IMR-90 (cell line): ENCODE measurements around the gene GABRB1. TPM values are rescaled to one million over a fixed set of nuclear protein-coding genes. Genes with fewer than 3 reads are reported as not detected.

Experiments used
- ATAC-seq: fragments of 200-7000 bp; cut with Tn5 transposase; 2 replicates; pipeline ENCODE4 v1.9.1; 2020; ENCODE audit warnings: low read depth, mild to moderate bottlenecking, moderate library complexity
- BruUV-seq: library from RNA; stranded (reverse); fragments of 400-500 nt; replicated peaks from 2 replicates; lab custom pipeline; 2021; lab: Mats Ljungman, UMichigan
- CTCF ChIA-PET: fragments of 300-600 bp; formaldehyde crosslinking; extraction: SDS; loops from one replicate; lab custom pipeline; 2021; ENCODE audit warnings: antibody characterized with exemption; lab: Yijun Ruan, JAX
- POLR2A ChIA-PET: fragments of 300-600 bp; sonication (Branson Sonifier 250); formaldehyde crosslinking; loops from one replicate; lab custom pipeline; 2022; ENCODE audit warnings: antibody characterized with exemption; ENCODE audit not compliant: unreplicated experiment; lab: Charles Lee
- DNase-seq: peaks from one replicate; pipeline ENCODE4 v3.0.0; 2013
- H2AFZ ChIP-seq: replicated peaks from 2 replicates; pipeline ENCODE3; 2013; ENCODE audit warnings: low read length, mild to moderate bottlenecking; ENCODE audit not compliant: poor library complexity
- H2AK5ac ChIP-seq: 2 replicates; pipeline ENCODE4 v1.6.1; 2013; ENCODE audit warnings: low read depth, low read length, inconsistent platforms
- H2AK9ac ChIP-seq: replicated peaks from 2 replicates; pipeline ENCODE3; 2013; ENCODE audit warnings: mild to moderate bottlenecking, low read depth, low read length, moderate library complexity; ENCODE audit not compliant: poor library complexity
- H2BK120ac ChIP-seq: 2 replicates; pipeline ENCODE4 v1.6.1; 2013; ENCODE audit warnings: low read depth, low read length, inconsistent platforms
- H2BK15ac ChIP-seq: 3 replicates; pipeline ENCODE4 v1.6.1; 2013; ENCODE audit warnings: low read depth, low read length, inconsistent platforms
- H2BK20ac ChIP-seq: 2 replicates; pipeline ENCODE4 v1.6.1; 2013; ENCODE audit warnings: low read depth, mild to moderate bottlenecking, inconsistent platforms, low read length, moderate library complexity
- H2BK5ac ChIP-seq: 2 replicates; pipeline ENCODE4 v1.6.1; 2013; ENCODE audit warnings: mild to moderate bottlenecking, low read depth, low read length, inconsistent platforms; ENCODE audit not compliant: poor library complexity, severe bottlenecking
- H3K14ac ChIP-seq: replicated peaks from 2 replicates; pipeline ENCODE4 v1.6.1; 2013; ENCODE audit warnings: low read depth, low read length, inconsistent platforms
- H3K18ac ChIP-seq: 2 replicates; pipeline ENCODE4 v1.6.1; 2013; ENCODE audit warnings: low read depth, low read length, control low read depth
- H3K23ac ChIP-seq: 2 replicates; pipeline ENCODE4 v1.6.1; 2013; ENCODE audit warnings: low read depth, low read length, inconsistent platforms
- H3K27ac ChIP-seq: 2 replicates; pipeline ENCODE4 v1.5.1; 2013; ENCODE audit warnings: mild to moderate bottlenecking, control low read depth, low read length; ENCODE audit not compliant: insufficient read depth
- H3K27me3 ChIP-seq: 2 replicates; pipeline ENCODE4 v1.6.1; 2013; ENCODE audit warnings: low read length; ENCODE audit not compliant: control insufficient read depth, insufficient read depth
- H3K36me3 ChIP-seq: 2 replicates; pipeline ENCODE4 v1.6.1; 2013; ENCODE audit warnings: low read length, mixed read lengths; ENCODE audit not compliant: control insufficient read depth, insufficient read depth
- H3K4ac ChIP-seq: 2 replicates; pipeline ENCODE4 v1.6.1; 2013; ENCODE audit warnings: low read depth, low read length, inconsistent platforms
- H3K4me1 ChIP-seq: 2 replicates; pipeline ENCODE4 v1.6.1; 2013; ENCODE audit warnings: low read length, mixed read lengths; ENCODE audit not compliant: control insufficient read depth, insufficient read depth
- H3K4me2 ChIP-seq: 2 replicates; pipeline ENCODE4 v1.6.1; 2013; ENCODE audit warnings: low read depth, mild to moderate bottlenecking, control low read depth, low read length, moderate library complexity
- H3K4me3 ChIP-seq: 2 replicates; pipeline ENCODE4 v1.5.1; 2013; ENCODE audit warnings: low read depth, mild to moderate bottlenecking, control low read depth, low read length, moderate library complexity; ENCODE audit not compliant: insufficient read depth
- H3K56ac ChIP-seq: 2 replicates; pipeline ENCODE4 v1.6.1; 2013; ENCODE audit warnings: low read length, inconsistent platforms; ENCODE audit not compliant: insufficient read depth; ENCODE audit errors: extremely low read depth
- H3K79me1 ChIP-seq, 2 experiments: 2 replicates each; pipeline ENCODE4 v1.6.1; 2013; ENCODE audit warnings: low read length in 2 of 2, inconsistent platforms in 1 of 2, low read depth in 1 of 2
- H3K9ac ChIP-seq: 2 replicates; pipeline ENCODE4 v1.6.1; 2013; ENCODE audit warnings: low read depth, low read length, control low read depth
- H3K9me1 ChIP-seq: 2 replicates; pipeline ENCODE4 v1.6.1; 2013; ENCODE audit warnings: low read length, inconsistent platforms; ENCODE audit not compliant: insufficient read depth
- H3K9me3 ChIP-seq: 2 replicates; pipeline ENCODE4 v1.6.1; 2013; ENCODE audit warnings: low read length; ENCODE audit not compliant: control insufficient read depth, insufficient read depth
- H4K20me1 ChIP-seq: 2 replicates; pipeline ENCODE4 v1.6.1; 2013; ENCODE audit warnings: low read length, inconsistent platforms; ENCODE audit not compliant: insufficient read depth
- H4K5ac ChIP-seq: 2 replicates; pipeline ENCODE4 v1.6.1; 2013; ENCODE audit warnings: mild to moderate bottlenecking, low read depth, low read length, control low read depth
- H4K8ac ChIP-seq, 2 experiments: 2 replicates each; pipeline ENCODE4 v1.6.1; 2013; ENCODE audit warnings: low read depth in 2 of 2, low read length in 2 of 2, control low read depth in 1 of 2, inconsistent platforms in 1 of 2
- H4K91ac ChIP-seq: 2 replicates; pipeline ENCODE4 v1.6.1; 2013; ENCODE audit warnings: low read depth, low read length, inconsistent platforms; ENCODE audit not compliant: insufficient read depth
- BHLHE40 ChIP-seq: fragments of 150-350 bp; IDR thresholded peaks from 2 replicates; pipeline ENCODE4 v1.6.1; 2016; ENCODE audit warnings: mild to moderate bottlenecking, low read depth, low read length
- CEBPB ChIP-seq: IDR thresholded peaks from 2 replicates; pipeline ENCODE4 v1.6.1; 2012; ENCODE audit warnings: low read depth, low read length, improper control_type of control experiment
- CHD1 ChIP-seq: IDR thresholded peaks from 2 replicates; pipeline ENCODE4 v1.6.1; 2012; ENCODE audit warnings: low read depth, low read length, improper control_type of control experiment
- FOS ChIP-seq: fragments of 150-350 bp; IDR thresholded peaks from 2 replicates; pipeline ENCODE4 v1.6.1; 2016; ENCODE audit warnings: low read depth, low read length
- MAFK ChIP-seq: IDR thresholded peaks from 2 replicates; pipeline ENCODE4 v1.6.1; 2012; ENCODE audit warnings: low read depth, low read length, improper control_type of control experiment
- MAZ ChIP-seq: IDR thresholded peaks from 2 replicates; pipeline ENCODE4 v1.6.1; 2012; ENCODE audit warnings: low read depth, mild to moderate bottlenecking, low read length, improper control_type of control experiment, moderate library complexity, borderline replicate concordance
- MXI1 ChIP-seq: IDR thresholded peaks from 2 replicates; pipeline ENCODE4 v1.6.1; 2012; ENCODE audit warnings: low read depth, mild to moderate bottlenecking, low read length, moderate library complexity, borderline replicate concordance
- POLR2A ChIP-seq: IDR thresholded peaks from 2 replicates; pipeline ENCODE4 v1.6.1; 2012; ENCODE audit warnings: mild to moderate bottlenecking, low read depth, low read length
- RAD21 ChIP-seq: IDR thresholded peaks from 2 replicates; pipeline ENCODE4 v1.6.1; 2012; ENCODE audit warnings: low read length, improper control_type of control experiment
- RCOR1 ChIP-seq: IDR thresholded peaks from 2 replicates; pipeline ENCODE4 v1.6.1; 2012; ENCODE audit warnings: mild to moderate bottlenecking, low read length, improper control_type of control experiment; ENCODE audit not compliant: insufficient replicate concordance
- RFX5 ChIP-seq: IDR thresholded peaks from 2 replicates; pipeline ENCODE4 v1.8.0; 2012; ENCODE audit warnings: low read depth, mild to moderate bottlenecking, low read length, moderate library complexity
- SMC3 ChIP-seq: fragments of 150-350 bp; IDR thresholded peaks from 2 replicates; pipeline ENCODE4 v1.6.1; 2016; ENCODE audit warnings: low read depth, mild to moderate bottlenecking, antibody characterized with exemption, low read length, moderate library complexity
- WGBS, 2 experiments: methylation state at CpG; one replicate each; pipeline versions ENCODE4 v1.1.5 to v1.1.7; 2013; ENCODE audit warnings: missing lambda C conversion rate in 2 of 2; ENCODE audit not compliant: insufficient read length in 1 of 2; ENCODE audit errors: extremely low coverage in 2 of 2; 5-methylcytosine and 5-hydroxymethylcytosine counted together
- dilution Hi-C: fragments of 300-500 bp; cut with HindIII; formaldehyde crosslinking; loops from one replicate; pipeline ENCODE4 v1.14.3; 2018; ENCODE audit warnings: low sequenced_read_pairs; ENCODE audit not compliant: unreplicated experiment
- in situ Hi-C: fragments of 300-500 bp; cut with MboI; formaldehyde crosslinking; loops from 3 replicates; pipeline ENCODE4 v1.14.3; 2019; ENCODE audit warnings: low sequenced_read_pairs, inconsistent platforms, mixed read lengths
- intact Hi-C: fragments of 100-400 bp; cut with micrococcal nuclease; formaldehyde crosslinking; loops from 2 replicates; pipeline ENCODE4 v1.10.0; 2022
- polyA plus RNA-seq, 3 experiments: library from polyadenylated mRNA; depleted of rRNA; stranded (reverse); fragments of >200 nt; gene quantifications; 2 replicates each; pipeline ENCODE4 v1.2.3, GENCODE V29; 2012; ENCODE audit warnings: low replicate concordance in 1 of 3
- total RNA-seq: library from RNA; depleted of rRNA; stranded (reverse); fragments of >200 nt; gene quantifications from 2 replicates; pipeline ENCODE4 v1.2.3, GENCODE V29; 2012
- TF ChIP-seq, protein P1 (sequence below): fragments of 150-350 bp; IDR thresholded peaks from 2 replicates; pipeline ENCODE4 v1.6.1; 2016; ENCODE audit warnings: low read depth, mild to moderate bottlenecking, low read length, moderate library complexity, borderline replicate concordance
- TF ChIP-seq, protein P2 (sequence below): conservative IDR thresholded peaks from 2 replicates; pipeline ENCODE4 v1.5.1; 2012; ENCODE audit warnings: mild to moderate bottlenecking, low read depth, low read length, improper control_type of control experiment

GABRB1 gene
- total and polyA plus RNA-seq, 2 of the 4 experiments (the other 2 are of a cell fraction), result 4.7 to 16.1 TPM

DNA sequence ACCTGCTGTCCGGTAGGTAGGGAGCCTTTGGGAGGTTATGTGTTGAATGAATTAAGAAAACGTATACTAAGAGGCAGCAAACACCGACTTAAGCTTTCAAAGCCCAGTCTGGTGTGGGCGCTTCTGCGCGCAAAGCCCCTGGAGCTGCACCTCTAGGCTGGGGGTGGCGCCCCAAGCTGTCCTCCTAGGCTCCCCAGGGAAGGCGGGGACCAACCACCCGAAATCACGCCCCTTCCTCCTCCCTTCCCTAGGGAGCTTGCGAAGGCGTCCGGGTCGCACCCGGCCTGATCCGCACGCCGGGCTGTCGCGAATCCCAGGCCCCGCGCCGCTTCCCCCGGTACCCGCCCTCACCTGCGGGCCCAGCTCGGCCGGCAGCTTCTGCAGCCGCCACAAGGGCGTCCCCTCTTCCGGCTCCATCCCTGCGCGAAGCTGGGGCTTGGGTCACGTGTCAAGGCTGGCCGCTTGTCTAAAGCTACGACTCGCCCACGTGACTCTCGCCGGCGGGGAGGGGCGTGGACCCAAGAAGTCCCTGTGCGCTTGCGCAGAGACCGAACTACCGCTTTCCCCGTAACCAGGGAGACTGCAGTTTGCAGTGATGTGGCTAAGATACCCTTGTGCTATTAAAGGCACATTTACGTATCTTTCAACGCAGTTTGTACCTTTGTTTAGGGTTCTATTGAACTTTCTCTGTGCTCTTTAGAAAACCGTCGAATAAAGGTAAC is 432.0 kb downstream of the GABRB1 start, which contains the start of gene COMMD8 (continued):
- TF ChIP-seq CEBPB, result no peak
- no peak for TF ChIP-seq MAFK
- TF ChIP-seq RAD21, result peak; percentile 37

DNA sequence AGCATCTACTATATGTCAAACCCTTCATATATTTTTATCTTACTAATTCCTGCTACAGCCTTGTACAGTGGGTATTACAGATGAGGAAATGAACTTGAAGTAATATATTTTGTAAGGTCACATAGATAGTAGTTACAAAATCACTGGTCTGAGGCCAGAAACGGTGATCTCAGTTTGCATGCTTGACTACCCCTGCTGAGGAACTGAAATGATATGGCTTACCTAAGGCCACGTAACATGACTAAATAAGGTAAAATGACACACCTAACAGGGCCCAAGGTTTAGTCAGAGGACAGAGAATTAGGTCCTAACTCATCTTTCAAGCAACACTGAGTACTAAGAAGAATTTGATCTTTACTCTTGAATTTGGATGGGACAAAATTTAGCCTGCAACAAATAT is 433.6 kb downstream of the GABRB1 start:
- dilution Hi-C loops, result no loop called here
- WGBS, 2 experiments, result no CpG with 5 or more reads among the region's 2 CpGs
- no peak overlapping the region for H3K56ac ChIP-seq
- H2BK15ac ChIP-seq, result no peak overlapping the region
- no peaks in the 10 kb centered on the region for H4K20me1 ChIP-seq
- no peak overlapping the region for H2AK5ac ChIP-seq
- in situ Hi-C loops, result no loop called here
- no peak overlapping the region for H2BK5ac ChIP-seq
- ATAC-seq (no peak), DNase-seq (no peak)
- H3K36me3 ChIP-seq, result no peaks in the 10 kb centered on the region
- no peak overlapping the region for H2BK20ac ChIP-seq
- no peak overlapping the region for H3K18ac ChIP-seq
- H3K4ac ChIP-seq, result no peak overlapping the region
- CTCF ChIA-PET, result interaction anchor here (0.6 kb wide), 1 partner anchor 533 kb away, joined by 3 read pairs; no protein-coding TSS in a partner anchor
- H3K14ac ChIP-seq, result no peak overlapping the region
- H3K4me1 ChIP-seq, result peaks cover 3% of the 10 kb centered on the region; the same call in 1 of the 2 replicates
- no peak overlapping the region for H4K91ac ChIP-seq
- H3K9ac ChIP-seq, result no peak overlapping the region
- no peaks in the 10 kb centered on the region for H3K27me3 ChIP-seq
- H4K5ac ChIP-seq, result no peak overlapping the region
- no peak overlapping the region for H3K4me2 ChIP-seq
- no TSS peak for BruUV-seq
- no peak overlapping the region for H3K4me3 ChIP-seq
- H3K79me1 ChIP-seq, result peaks cover 15 to 16% of the 10 kb centered on the region in 2 experiments
- no peaks in the 10 kb centered on the region for H3K9me3 ChIP-seq
- H2AFZ ChIP-seq, result no peak overlapping the region
- H3K23ac ChIP-seq, result no peak overlapping the region
- H2AK9ac ChIP-seq, result no peak overlapping the region
- intact Hi-C loops, result no loop called here
- H3K27ac ChIP-seq, result no peak overlapping the region
- POLR2A ChIA-PET, result no interaction called here
- peaks cover 5% of the 10 kb centered on the region for H3K9me1 ChIP-seq
- no peak overlapping the region for H4K8ac ChIP-seq
- no peak overlapping the region for H2BK120ac ChIP-seq
- TF ChIP-seq FOS (no peak), MAZ (no peak), BHLHE40 (no peak), MAFK (no peak), MXI1 (no peak), RFX5 (no peak), SMC3 (no peak), CHD1 (no peak), RAD21 (no peak), RCOR1 (no peak), POLR2A (no peak)
- TF ChIP-seq, protein P1, sequence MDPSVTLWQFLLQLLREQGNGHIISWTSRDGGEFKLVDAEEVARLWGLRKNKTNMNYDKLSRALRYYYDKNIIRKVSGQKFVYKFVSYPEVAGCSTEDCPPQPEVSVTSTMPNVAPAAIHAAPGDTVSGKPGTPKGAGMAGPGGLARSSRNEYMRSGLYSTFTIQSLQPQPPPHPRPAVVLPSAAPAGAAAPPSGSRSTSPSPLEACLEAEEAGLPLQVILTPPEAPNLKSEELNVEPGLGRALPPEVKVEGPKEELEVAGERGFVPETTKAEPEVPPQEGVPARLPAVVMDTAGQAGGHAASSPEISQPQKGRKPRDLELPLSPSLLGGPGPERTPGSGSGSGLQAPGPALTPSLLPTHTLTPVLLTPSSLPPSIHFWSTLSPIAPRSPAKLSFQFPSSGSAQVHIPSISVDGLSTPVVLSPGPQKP, result no peak
- TF ChIP-seq, protein P2, sequence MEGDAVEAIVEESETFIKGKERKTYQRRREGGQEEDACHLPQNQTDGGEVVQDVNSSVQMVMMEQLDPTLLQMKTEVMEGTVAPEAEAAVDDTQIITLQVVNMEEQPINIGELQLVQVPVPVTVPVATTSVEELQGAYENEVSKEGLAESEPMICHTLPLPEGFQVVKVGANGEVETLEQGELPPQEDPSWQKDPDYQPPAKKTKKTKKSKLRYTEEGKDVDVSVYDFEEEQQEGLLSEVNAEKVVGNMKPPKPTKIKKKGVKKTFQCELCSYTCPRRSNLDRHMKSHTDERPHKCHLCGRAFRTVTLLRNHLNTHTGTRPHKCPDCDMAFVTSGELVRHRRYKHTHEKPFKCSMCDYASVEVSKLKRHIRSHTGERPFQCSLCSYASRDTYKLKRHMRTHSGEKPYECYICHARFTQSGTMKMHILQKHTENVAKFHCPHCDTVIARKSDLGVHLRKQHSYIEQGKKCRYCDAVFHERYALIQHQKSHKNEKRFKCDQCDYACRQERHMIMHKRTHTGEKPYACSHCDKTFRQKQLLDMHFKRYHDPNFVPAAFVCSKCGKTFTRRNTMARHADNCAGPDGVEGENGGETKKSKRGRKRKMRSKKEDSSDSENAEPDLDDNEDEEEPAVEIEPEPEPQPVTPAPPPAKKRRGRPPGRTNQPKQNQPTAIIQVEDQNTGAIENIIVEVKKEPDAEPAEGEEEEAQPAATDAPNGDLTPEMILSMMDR, result no peak
